Activated CD8-positive, alpha-beta memory T cell treated with anti-CD3 and anti-CD28 coated beads for 24 hours (primary cell): ENCODE data around the gene TINAG.

ENCODE experiments used
- DNase-seq: peaks from one replicate; pipeline ENCODE4 v3.0.0-alpha.2; 2020

TINAG gene

GRCh38 chr6:54431466-54431865 lies 123.2 kb downstream of the TINAG start:
- no peak for DNase-seq
